ENCODE measurements around the gene CCR5. TPM values are rescaled to one million over a fixed set of nuclear protein-coding genes. Genes with fewer than 3 reads are reported as not detected.
A peak's percentile ranks its signal among the peaks of the same experiment; 100 is the strongest.

CCR5 gene
- total RNA-seq, 1 experiment from 2014 or later: not detected

- DNase-seq: peak; percentile 86
These were observed 36.3 kb downstream of the CCR5 start, which contains the start of the genes CCR5AS and CCRL2 for GRCh38 chr3:46406788-46407611. Gene CCR5AS, minus strand, starts transcription at chr3:46407066. Gene CCRL2, plus strand, starts transcription at chr3:46407259. Its CDS starts 821 bp downstream, at chr3:46408080.

GRCh38 chr3:46407970-46408369, 37.2 kb downstream of the CCR5 start:
- Histone ChIP-seq H3K79me2 (ENCODE audit: low read length) (no peaks in the 10 kb centered on the region), H4K20me1 (ENCODE audit: low read length) (no peaks in the 10 kb centered on the region), H3K4me2 (ENCODE audit: low read length) (peak overlapping the region; percentile 86), H3K9me3 (ENCODE audit: low read length) (no peaks in the 10 kb centered on the region), H3K36me3 (ENCODE audit: low read depth, low read length) (no peaks in the 10 kb centered on the region), H3K9me2 (replicated peaks; ENCODE audit: low read length) (no peaks in the 10 kb centered on the region), H3K27me3 (ENCODE audit: low read length) (no peaks in the 10 kb centered on the region), H3K9ac (ENCODE audit: low read length) (peak overlapping the region; percentile 79), H3K27ac (ENCODE audit: low read length) (peak overlapping the region; percentile 95), H3K4me1 (ENCODE audit: insufficient read depth, low read length) (peaks cover 48% of the 10 kb centered on the region), H3F3A (ENCODE audit: low read length, unreplicated experiment) (no peaks in the 10 kb centered on the region), H3K4me3 (ENCODE audit: low read length) (peak overlapping the region; percentile 63), H2AFZ (ENCODE audit: low read length) (peak overlapping the region; percentile 74)
- ChIA-PET POLR2A (ENCODE audit: unreplicated experiment) (interaction anchor here (0.6 kb wide), 1 partner anchor 412 kb away, joined by 3 read pairs; the partner anchor contains the start of gene FYCO1), CTCF (interaction anchor here (1.1 to 1.3 kb wide), 2 partner anchors 35 to 192 kb away, joined by 4 read pairs; no protein-coding TSS in a partner anchor)
- TF ChIP-seq EZH2 (IDR thresholded peaks at IDR 0.05; ENCODE audit: low read length, unreplicated experiment): no peak
- no peak for TF ChIP-seq CTCF (conservative IDR thresholded peaks at IDR 0.05; ENCODE audit: low read depth, low read length)
- no peak for TF ChIP-seq EZH2phosphoT487 (IDR thresholded peaks at IDR 0.05; ENCODE audit: borderline replicate concordance, low read length)
- intact Hi-C loops (cut with micrococcal nuclease): loop anchor here (2.0 to 5.0 kb wide), 2 partner anchors 15 to 284 kb away; partner anchors contain the start of gene ALS2CL
- ATAC-seq: peak; percentile 11
- BruUV-seq (replicated peaks): no TSS peak
- DNase-seq: peak; percentile 24

More at GRCh38 chr3:46406788-46407611, 36.3 kb downstream of the CCR5 start, which contains the start of the genes CCR5AS and CCRL2:
- no peaks in the 10 kb centered on the region for H3K36me3 ChIP-seq (ENCODE audit: low read depth, low read length)
- ATAC-seq: peak; percentile 83
- H3K9me2 ChIP-seq (replicated peaks; ENCODE audit: low read length): no peaks in the 10 kb centered on the region
- H3F3A ChIP-seq (ENCODE audit: low read length, unreplicated experiment): no peaks in the 10 kb centered on the region
- peak within 1 kb of the TSS; percentile 74 for H2AFZ ChIP-seq (ENCODE audit: low read length)
- H3K4me3 ChIP-seq (ENCODE audit: low read length): peak within 1 kb of the TSS; percentile 63
- peak within 1 kb of the TSS; percentile 86 for H3K4me2 ChIP-seq (ENCODE audit: low read length)
- H4K20me1 ChIP-seq (ENCODE audit: low read length): no peaks in the 10 kb centered on the region
- ChIA-PET POLR2A (ENCODE audit: unreplicated experiment) (interaction anchor here (0.6 to 0.7 kb wide), 4 partner anchors 17 to 503 kb away, joined by 3 to 15 read pairs (median 4); partner anchors contain the start of gene FYCO1), CTCF (interaction anchor here (1.1 to 1.3 kb wide), 2 partner anchors 35 to 191 kb away, joined by 4 read pairs; no protein-coding TSS in a partner anchor)
- TF ChIP-seq EZH2 (IDR thresholded peaks at IDR 0.05; ENCODE audit: low read length, unreplicated experiment): no peak
- no peak for TF ChIP-seq EZH2phosphoT487 (IDR thresholded peaks at IDR 0.05; ENCODE audit: borderline replicate concordance, low read length)
- no peak for TF ChIP-seq CTCF (conservative IDR thresholded peaks at IDR 0.05; ENCODE audit: low read depth, low read length)
- no peaks in the 10 kb centered on the region for H3K79me2 ChIP-seq (ENCODE audit: low read length)
- no peaks in the 10 kb centered on the region for H3K27me3 ChIP-seq (ENCODE audit: low read length)
- peak within 1 kb of the TSS; percentile 79 for H3K9ac ChIP-seq (ENCODE audit: low read length)
- peak within 1 kb of the TSS; percentile 95 for H3K27ac ChIP-seq (ENCODE audit: low read length)
- no peaks in the 10 kb centered on the region for H3K9me3 ChIP-seq (ENCODE audit: low read length)
- intact Hi-C loops (cut with micrococcal nuclease): loop anchor here (2.0 to 5.0 kb wide), 2 partner anchors 16 to 285 kb away; partner anchors contain the start of gene ALS2CL
- H3K4me1 ChIP-seq (ENCODE audit: insufficient read depth, low read length): peaks cover 43% of the 10 kb centered on the region
- TSS peak; percentile 72 for BruUV-seq (replicated peaks)
